Parathyroid adenoma (tissue), 2 donors: ENCODE data around the gene SKIDA1.

Experiments used
- H2AFZ ChIP-seq: fragments of 300-600 bp; sonication (generic); one replicate; pipeline ENCODE4 v1.7.0; 2017; ENCODE audit warnings: antibody characterized with exemption, mild to moderate bottlenecking
- H3K27ac ChIP-seq: fragments of 300-600 bp; sonication (generic); one replicate; pipeline ENCODE4 v1.7.0; 2017
- H3K27me3 ChIP-seq: fragments of 300-600 bp; sonication (generic); one replicate; pipeline ENCODE4 v1.7.0; 2017; ENCODE audit warnings: low read length; ENCODE audit not compliant: control insufficient read depth, insufficient read depth
- H3K36me3 ChIP-seq: fragments of 300-600 bp; sonication (generic); one replicate; pipeline ENCODE4 v1.7.0; 2017; ENCODE audit warnings: low read length; ENCODE audit not compliant: control insufficient read depth, insufficient read depth
- H3K4me1 ChIP-seq: fragments of 300-600 bp; sonication (generic); one replicate; pipeline ENCODE4 v1.7.0; 2017; ENCODE audit warnings: control low read depth
- H3K4me2 ChIP-seq: fragments of 300-600 bp; sonication (generic); one replicate; pipeline ENCODE4 v1.7.0; 2017; ENCODE audit warnings: low read length
- H3K4me3 ChIP-seq: fragments of 300-600 bp; sonication (generic); one replicate; pipeline ENCODE4 v1.7.0; 2017; ENCODE audit warnings: low read depth, low read length
- H3K79me2 ChIP-seq: fragments of 300-600 bp; sonication (generic); one replicate; pipeline ENCODE4 v1.7.0; 2017; ENCODE audit warnings: control low read depth
- H3K9ac ChIP-seq: fragments of 300-600 bp; sonication (generic); one replicate; pipeline ENCODE4 v1.7.0; 2017; ENCODE audit warnings: mild to moderate bottlenecking
- H3K9me3 ChIP-seq: fragments of 300-600 bp; sonication (generic); one replicate; pipeline ENCODE4 v1.7.0; 2017; ENCODE audit warnings: low read length; ENCODE audit not compliant: control insufficient read depth
- TF ChIP-seq, protein P1 (sequence below): fragments of 300-600 bp; sonication (generic); IDR thresholded peaks from one replicate; pipeline ENCODE4 v1.7.0; 2017; ENCODE audit warnings: antibody characterized with exemption, mild to moderate bottlenecking
- donor health status: primary hyperparathyroidism.

Gene SKIDA1

DNA sequence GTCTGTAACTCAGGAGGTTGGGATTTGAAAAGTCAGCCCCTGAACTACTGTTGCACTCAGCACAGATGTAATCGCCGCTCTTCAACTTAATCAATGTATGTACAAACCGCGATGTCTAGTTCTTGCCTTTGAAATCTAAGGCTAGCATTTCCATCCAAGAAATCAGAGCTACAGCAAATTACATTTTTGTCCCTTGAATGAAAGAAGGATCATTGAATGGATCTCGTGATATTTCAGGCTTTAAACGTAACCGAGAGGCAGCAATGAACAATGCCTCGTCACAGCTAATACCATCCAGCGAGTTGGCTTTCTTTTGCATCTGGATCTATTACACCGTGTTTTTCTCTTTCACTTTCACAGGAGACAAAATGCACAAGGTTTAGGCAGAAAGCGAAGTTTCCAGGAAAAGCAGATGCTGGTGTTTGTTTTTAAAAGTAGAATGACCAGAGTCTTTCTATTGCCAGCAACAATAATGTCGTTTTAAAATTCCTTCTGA lies 5.5 kb downstream of the SKIDA1 start:
- Histone ChIP-seq H3K27me3 (no peaks in the 10 kb centered on the region), H3K36me3 (no peaks in the 10 kb centered on the region), H3K4me1 (peaks cover 16% of the 10 kb centered on the region), H3K4me2 (peak overlapping the region; percentile 70), H2AFZ (peak overlapping the region; percentile 79), H3K9me3 (no peaks in the 10 kb centered on the region), H3K27ac (peak overlapping the region; percentile 70), H3K9ac (no peak overlapping the region), H3K79me2 (no peaks in the 10 kb centered on the region), H3K4me3 (peak overlapping the region; percentile 61)
- TF ChIP-seq, protein P1, sequence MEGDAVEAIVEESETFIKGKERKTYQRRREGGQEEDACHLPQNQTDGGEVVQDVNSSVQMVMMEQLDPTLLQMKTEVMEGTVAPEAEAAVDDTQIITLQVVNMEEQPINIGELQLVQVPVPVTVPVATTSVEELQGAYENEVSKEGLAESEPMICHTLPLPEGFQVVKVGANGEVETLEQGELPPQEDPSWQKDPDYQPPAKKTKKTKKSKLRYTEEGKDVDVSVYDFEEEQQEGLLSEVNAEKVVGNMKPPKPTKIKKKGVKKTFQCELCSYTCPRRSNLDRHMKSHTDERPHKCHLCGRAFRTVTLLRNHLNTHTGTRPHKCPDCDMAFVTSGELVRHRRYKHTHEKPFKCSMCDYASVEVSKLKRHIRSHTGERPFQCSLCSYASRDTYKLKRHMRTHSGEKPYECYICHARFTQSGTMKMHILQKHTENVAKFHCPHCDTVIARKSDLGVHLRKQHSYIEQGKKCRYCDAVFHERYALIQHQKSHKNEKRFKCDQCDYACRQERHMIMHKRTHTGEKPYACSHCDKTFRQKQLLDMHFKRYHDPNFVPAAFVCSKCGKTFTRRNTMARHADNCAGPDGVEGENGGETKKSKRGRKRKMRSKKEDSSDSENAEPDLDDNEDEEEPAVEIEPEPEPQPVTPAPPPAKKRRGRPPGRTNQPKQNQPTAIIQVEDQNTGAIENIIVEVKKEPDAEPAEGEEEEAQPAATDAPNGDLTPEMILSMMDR, result no peak

GRCh38 chr10:21519397-21519933 lies 6.0 kb downstream of the SKIDA1 start:
- Histone ChIP-seq H3K9me3 (no peaks in the 10 kb centered on the region), H3K4me1 (peaks cover 16% of the 10 kb centered on the region), H2AFZ (peak overlapping the region; percentile 79), H3K36me3 (no peaks in the 10 kb centered on the region), H3K79me2 (no peaks in the 10 kb centered on the region), H3K4me3 (peak overlapping the region; percentile 61), H3K27ac (peak overlapping the region; percentile 70), H3K27me3 (no peaks in the 10 kb centered on the region), H3K4me2 (peak overlapping the region; percentile 94), H3K9ac (no peak overlapping the region)
- TF ChIP-seq, protein P1, result no peak

DNA sequence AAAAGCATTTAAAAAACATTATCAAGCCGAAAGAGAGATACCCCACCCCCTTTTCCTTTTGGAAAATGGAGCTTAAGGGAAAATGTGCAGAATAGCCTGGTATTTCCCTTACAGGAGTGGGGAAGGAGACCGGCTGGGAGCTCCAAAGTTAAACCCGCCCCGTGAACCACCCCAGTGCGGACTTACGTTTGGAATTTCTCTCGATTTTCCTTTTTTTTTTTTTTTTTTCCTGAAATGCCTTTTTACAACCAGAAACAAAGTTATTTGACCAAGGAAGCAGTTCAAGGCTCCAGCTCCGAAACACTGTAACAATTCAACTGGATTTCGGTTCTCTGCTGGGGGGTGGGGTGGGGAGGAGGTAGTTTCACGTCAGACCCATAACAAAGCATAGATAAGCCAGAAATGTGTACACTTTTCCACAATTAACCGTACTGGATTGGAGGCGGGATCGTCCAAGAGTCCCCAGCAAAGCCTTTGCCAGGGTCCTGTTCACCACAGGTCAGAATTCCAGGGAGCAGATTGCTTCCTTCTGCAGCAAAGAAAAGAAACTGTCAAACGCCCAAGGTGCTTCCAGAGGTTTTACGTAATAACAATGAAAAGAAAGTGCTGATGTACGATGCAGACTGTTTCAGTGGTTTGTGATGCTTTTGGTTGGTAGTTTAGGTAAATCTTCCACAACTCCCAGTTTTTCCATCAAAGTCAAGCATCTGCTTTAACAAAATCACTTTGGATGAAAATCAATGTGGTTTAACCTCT lies 6.7 kb downstream of the SKIDA1 start:
- peak overlapping the region; percentile 61 for H3K4me3 ChIP-seq
- peak overlapping the region; percentile 94 for H3K4me2 ChIP-seq
- no peaks in the 10 kb centered on the region for H3K36me3 ChIP-seq
- H3K9me3 ChIP-seq, result no peaks in the 10 kb centered on the region
- H3K27me3 ChIP-seq, result no peaks in the 10 kb centered on the region
- TF ChIP-seq, protein P1, result no peak
- peak overlapping the region; percentile 79 for H2AFZ ChIP-seq
- H3K4me1 ChIP-seq, result peaks cover 16% of the 10 kb centered on the region
- peak overlapping the region; percentile 70 for H3K27ac ChIP-seq
- H3K9ac ChIP-seq, result no peak overlapping the region
- H3K79me2 ChIP-seq, result no peaks in the 10 kb centered on the region

DNA sequence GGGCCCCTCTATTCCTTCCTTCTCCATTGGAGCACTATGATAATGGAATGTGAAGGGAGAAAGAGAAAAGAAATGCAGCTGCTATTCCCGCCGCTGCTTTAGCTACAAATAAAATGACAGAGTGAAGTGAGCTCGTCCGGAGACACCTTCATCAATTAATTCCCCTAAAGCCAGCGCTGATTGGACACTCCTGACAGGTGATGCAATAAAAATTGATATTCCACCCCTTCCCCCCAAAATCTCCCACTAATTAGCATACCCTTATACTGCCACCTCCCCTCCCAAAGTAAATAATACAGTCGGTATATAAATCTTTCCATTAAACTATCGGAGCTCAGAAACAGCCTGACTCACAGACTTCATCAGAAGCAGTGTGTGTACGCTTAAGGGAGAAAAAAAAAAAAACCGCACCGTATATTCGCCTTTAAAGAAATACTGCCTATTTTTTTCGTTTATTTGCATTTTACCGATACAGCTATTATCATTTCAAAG lies 7.3 kb downstream of the SKIDA1 start:
- H3K27ac ChIP-seq, result peak overlapping the region; percentile 70
- no peak overlapping the region for H3K9ac ChIP-seq
- H3K79me2 ChIP-seq, result no peaks in the 10 kb centered on the region
- peak overlapping the region; percentile 79 for H2AFZ ChIP-seq
- H3K27me3 ChIP-seq, result no peaks in the 10 kb centered on the region
- peak overlapping the region; percentile 61 for H3K4me3 ChIP-seq
- peak overlapping the region; percentile 94 for H3K4me2 ChIP-seq
- TF ChIP-seq, protein P1, result no peak
- peaks cover 12% of the 10 kb centered on the region for H3K4me1 ChIP-seq
- no peaks in the 10 kb centered on the region for H3K36me3 ChIP-seq
- no peaks in the 10 kb centered on the region for H3K9me3 ChIP-seq
